HEK293 (cell line): ENCODE measurements around the gene ZNF462.

Experiments
- GLIS1 ChIP-seq: fragments of 450-650 bp; formaldehyde crosslinking; IDR thresholded peaks from 2 replicates; pipeline ENCODE4 v1.5.1; 2016; ENCODE audit warnings: missing biosample characterization, missing genetic modification characterization
- KLF16 ChIP-seq: fragments of 450-650 bp; formaldehyde crosslinking; IDR thresholded peaks from 2 replicates; pipeline ENCODE4 v1.5.1; 2017; ENCODE audit warnings: missing biosample characterization, missing genetic modification characterization
- PATZ1 ChIP-seq: fragments of 450-650 bp; formaldehyde crosslinking; IDR thresholded peaks from 2 replicates; pipeline ENCODE4 v1.5.1; 2016; ENCODE audit warnings: missing biosample characterization, missing genetic modification characterization
- PRDM4 ChIP-seq: fragments of 450-650 bp; formaldehyde crosslinking; IDR thresholded peaks from 2 replicates; pipeline ENCODE4 v1.5.1; 2017; ENCODE audit warnings: missing biosample characterization, missing genetic modification characterization
- ZIC2 ChIP-seq: fragments of 450-650 bp; formaldehyde crosslinking; IDR thresholded peaks from 2 replicates; pipeline ENCODE4 v1.5.1; 2016; ENCODE audit warnings: missing biosample characterization, missing genetic modification characterization
- ZNF155 ChIP-seq: fragments of 450-650 bp; formaldehyde crosslinking; IDR thresholded peaks from 2 replicates; pipeline ENCODE4 v1.5.1; 2016; ENCODE audit warnings: missing biosample characterization, missing genetic modification characterization
- ZNF221 ChIP-seq: fragments of 450-650 bp; formaldehyde crosslinking; IDR thresholded peaks from 2 replicates; pipeline ENCODE4 v1.5.1; 2017; ENCODE audit warnings: missing biosample characterization, missing genetic modification characterization, borderline replicate concordance
- ZNF274 ChIP-seq, 2 experiments: fragments of 200-500 bp in 1 of 2; fragments of 450-650 bp in 1 of 2; sonication (Bioruptor generic) in 1 of 2; formaldehyde crosslinking in 1 of 2; IDR thresholded peaks; 2 replicates each; pipeline versions ENCODE4 v1.5.1 to v1.6.1; 2014 to 2016; ENCODE audit warnings: borderline replicate concordance in 1 of 2, inconsistent platforms in 1 of 2, low read length in 1 of 2, missing biosample characterization in 1 of 2, missing genetic modification characterization in 1 of 2
- TF ChIP-seq, protein P1 (sequence below): fragments of 450-650 bp; formaldehyde crosslinking; IDR thresholded peaks from 2 replicates; pipeline ENCODE4 v1.5.1; 2016; ENCODE audit warnings: missing biosample characterization, missing genetic modification characterization
- TF ChIP-seq, protein P2 (sequence below): fragments of 450-650 bp; formaldehyde crosslinking; IDR thresholded peaks from 2 replicates; pipeline ENCODE4 v1.5.1; 2016; ENCODE audit warnings: missing biosample characterization, missing genetic modification characterization
- TF ChIP-seq, protein P3 (sequence below): fragments of 450-650 bp; formaldehyde crosslinking; IDR thresholded peaks from 2 replicates; pipeline ENCODE4 v1.5.1; 2016; ENCODE audit warnings: missing biosample characterization, missing genetic modification characterization

DNA sequence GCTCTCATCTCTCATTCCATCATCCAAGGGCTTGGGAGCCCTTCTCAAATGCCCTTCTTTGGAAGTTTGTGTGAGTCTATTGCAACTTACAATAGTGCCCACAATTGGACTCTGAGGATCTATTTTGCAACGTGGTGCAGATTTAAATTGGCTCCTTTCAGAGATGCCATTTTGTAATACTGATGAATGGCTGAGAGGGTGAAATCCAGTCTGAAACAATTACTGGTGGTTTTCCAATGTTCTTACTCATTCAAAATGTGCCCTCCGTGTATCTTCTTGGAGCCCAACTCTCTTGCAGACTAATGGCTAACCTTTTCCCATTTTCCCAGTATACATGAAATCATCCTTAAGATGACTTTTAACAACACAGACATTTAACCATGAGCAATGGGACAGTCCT, 6.1 kb downstream of the ZNF462 start:
- TF ChIP-seq, protein P1, sequence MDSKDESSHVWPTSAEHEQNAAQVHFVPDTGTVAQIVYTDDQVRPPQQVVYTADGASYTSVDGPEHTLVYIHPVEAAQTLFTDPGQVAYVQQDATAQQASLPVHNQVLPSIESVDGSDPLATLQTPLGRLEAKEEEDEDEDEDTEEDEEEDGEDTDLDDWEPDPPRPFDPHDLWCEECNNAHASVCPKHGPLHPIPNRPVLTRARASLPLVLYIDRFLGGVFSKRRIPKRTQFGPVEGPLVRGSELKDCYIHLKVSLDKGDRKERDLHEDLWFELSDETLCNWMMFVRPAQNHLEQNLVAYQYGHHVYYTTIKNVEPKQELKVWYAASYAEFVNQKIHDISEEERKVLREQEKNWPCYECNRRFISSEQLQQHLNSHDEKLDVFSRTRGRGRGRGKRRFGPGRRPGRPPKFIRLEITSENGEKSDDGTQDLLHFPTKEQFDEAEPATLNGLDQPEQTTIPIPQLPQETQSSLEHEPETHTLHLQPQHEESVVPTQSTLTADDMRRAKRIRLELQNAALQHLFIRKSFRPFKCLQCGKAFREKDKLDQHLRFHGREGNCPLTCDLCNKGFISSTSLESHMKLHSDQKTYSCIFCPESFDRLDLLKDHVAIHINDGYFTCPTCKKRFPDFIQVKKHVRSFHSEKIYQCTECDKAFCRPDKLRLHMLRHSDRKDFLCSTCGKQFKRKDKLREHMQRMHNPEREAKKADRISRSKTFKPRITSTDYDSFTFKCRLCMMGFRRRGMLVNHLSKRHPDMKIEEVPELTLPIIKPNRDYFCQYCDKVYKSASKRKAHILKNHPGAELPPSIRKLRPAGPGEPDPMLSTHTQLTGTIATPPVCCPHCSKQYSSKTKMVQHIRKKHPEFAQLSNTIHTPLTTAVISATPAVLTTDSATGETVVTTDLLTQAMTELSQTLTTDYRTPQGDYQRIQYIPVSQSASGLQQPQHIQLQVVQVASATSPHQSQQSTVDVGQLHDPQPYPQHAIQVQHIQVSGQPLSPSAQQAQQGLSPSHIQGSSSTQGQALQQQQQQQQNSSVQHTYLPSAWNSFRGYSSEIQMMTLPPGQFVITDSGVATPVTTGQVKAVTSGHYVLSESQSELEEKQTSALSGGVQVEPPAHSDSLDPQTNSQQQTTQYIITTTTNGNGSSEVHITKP (tag by site-specific recombination): no peak
- TF ChIP-seq ZIC2 (tag by site-specific recombination) (no peak), KLF16 (tag by site-specific recombination) (no peak), ZNF221 (no peak), ZNF274 (IDR thresholded peaks at IDR 0.05; ENCODE audit: low read length) (no peak), ZNF274 (tag by site-specific recombination; IDR thresholded peaks at IDR 0.05; ENCODE audit: borderline replicate concordance) (no peak), GLIS1 (tag by site-specific recombination) (no peak), ZNF155 (tag by site-specific recombination) (no peak), PRDM4 (no peak), PATZ1 (tag by site-specific recombination) (no peak)
- TF ChIP-seq, protein P2, sequence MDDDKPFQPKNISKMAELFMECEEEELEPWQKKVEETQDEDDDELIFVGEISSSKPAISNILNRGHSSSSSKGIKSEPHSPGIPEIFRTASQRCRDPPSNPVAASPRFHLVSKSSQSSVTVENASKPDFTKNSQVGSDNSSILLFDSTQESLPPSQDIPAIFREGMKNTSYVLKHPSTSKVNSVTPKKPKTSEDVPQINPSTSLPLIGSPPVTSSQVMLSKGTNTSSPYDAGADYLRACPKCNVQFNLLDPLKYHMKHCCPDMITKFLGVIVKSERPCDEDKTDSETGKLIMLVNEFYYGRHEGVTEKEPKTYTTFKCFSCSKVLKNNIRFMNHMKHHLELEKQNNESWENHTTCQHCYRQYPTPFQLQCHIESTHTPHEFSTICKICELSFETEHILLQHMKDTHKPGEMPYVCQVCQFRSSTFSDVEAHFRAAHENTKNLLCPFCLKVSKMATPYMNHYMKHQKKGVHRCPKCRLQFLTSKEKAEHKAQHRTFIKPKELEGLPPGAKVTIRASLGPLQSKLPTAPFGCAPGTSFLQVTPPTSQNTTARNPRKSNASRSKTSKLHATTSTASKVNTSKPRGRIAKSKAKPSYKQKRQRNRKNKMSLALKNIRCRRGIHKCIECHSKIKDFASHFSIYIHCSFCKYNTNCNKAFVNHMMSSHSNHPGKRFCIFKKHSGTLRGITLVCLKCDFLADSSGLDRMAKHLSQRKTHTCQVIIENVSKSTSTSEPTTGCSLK (tag by site-specific recombination): no peak
- TF ChIP-seq, protein P3, sequence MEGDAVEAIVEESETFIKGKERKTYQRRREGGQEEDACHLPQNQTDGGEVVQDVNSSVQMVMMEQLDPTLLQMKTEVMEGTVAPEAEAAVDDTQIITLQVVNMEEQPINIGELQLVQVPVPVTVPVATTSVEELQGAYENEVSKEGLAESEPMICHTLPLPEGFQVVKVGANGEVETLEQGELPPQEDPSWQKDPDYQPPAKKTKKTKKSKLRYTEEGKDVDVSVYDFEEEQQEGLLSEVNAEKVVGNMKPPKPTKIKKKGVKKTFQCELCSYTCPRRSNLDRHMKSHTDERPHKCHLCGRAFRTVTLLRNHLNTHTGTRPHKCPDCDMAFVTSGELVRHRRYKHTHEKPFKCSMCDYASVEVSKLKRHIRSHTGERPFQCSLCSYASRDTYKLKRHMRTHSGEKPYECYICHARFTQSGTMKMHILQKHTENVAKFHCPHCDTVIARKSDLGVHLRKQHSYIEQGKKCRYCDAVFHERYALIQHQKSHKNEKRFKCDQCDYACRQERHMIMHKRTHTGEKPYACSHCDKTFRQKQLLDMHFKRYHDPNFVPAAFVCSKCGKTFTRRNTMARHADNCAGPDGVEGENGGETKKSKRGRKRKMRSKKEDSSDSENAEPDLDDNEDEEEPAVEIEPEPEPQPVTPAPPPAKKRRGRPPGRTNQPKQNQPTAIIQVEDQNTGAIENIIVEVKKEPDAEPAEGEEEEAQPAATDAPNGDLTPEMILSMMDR (tag by site-specific recombination): no peak
